ENCODE measurements around the gene HSDL1. TPM values are rescaled to one million over a fixed set of nuclear protein-coding genes. Genes with fewer than 3 reads are reported as not detected.

Gene HSDL1
- total and polyA plus RNA-seq, 2 of the 4 experiments (the other 2 are of a cell fraction) = 11.6 to 18.3 TPM

DNA sequence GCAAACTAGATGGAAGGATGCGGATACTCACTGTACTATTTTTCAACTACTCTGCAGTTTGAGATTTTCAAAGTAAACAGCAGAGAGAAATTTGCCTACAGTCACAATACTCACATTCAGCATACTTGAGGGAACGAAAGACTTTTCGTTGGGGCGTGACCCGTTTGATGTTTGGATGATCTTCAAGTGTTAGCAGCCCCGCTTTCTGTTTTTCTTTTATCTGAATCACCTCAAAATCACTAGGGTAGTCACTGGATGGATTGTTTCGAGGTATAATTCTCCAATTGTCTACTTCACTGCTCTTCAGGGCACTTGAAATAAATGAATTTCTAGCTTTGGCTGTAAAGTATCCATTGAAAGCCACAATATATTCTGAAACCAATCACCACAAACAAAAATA lies 46.0 kb downstream of the HSDL1 start:
- Histone ChIP-seq H4K8ac (ENCODE audit: low read depth in 2 of 2, low read length in 2 of 2) (no peak overlapping the region), H3K79me1 (ENCODE audit: low read depth in 1 of 2, low read length in 2 of 2) (peaks cover 25 to 59% of the 10 kb centered on the region in 2 experiments; a peak in 3 of 4 replicates), H3K4me2 (ENCODE audit: low read depth, low read length) (no peak overlapping the region), H4K20me1 (ENCODE audit: insufficient read depth, low read length) (peaks cover 46% of the 10 kb centered on the region), H3K9me3 (ENCODE audit: control insufficient read depth, insufficient read depth, low read length) (no peaks in the 10 kb centered on the region), H3K4me1 (ENCODE audit: control insufficient read depth, insufficient read depth, low read length) (peaks cover 7% of the 10 kb centered on the region), H3K9me1 (ENCODE audit: insufficient read depth, low read length) (peaks cover 5% of the 10 kb centered on the region), H3K4me3 (ENCODE audit: insufficient read depth, low read depth, low read length) (no peak overlapping the region), H2BK120ac (ENCODE audit: low read depth, low read length) (no peak overlapping the region), H3K27ac (ENCODE audit: insufficient read depth, low read length) (no peak overlapping the region), H4K5ac (ENCODE audit: low read depth, low read length) (no peak overlapping the region), H2AK9ac (replicated peaks; ENCODE audit: low read depth, low read length, poor library complexity) (no peak overlapping the region), H3K36me3 (ENCODE audit: control insufficient read depth, insufficient read depth, low read length) (peaks cover 23% of the 10 kb centered on the region), H3K14ac (replicated peaks; ENCODE audit: low read depth, low read length) (no peak overlapping the region), H3K18ac (ENCODE audit: low read depth, low read length) (no peak overlapping the region), H2BK15ac (ENCODE audit: low read depth, low read length) (no peak overlapping the region), H2BK5ac (ENCODE audit: low read depth, low read length, poor library complexity, severe bottlenecking) (no peak overlapping the region), H2AK5ac (ENCODE audit: low read depth, low read length) (no peak overlapping the region), H3K56ac (ENCODE audit: extremely low read depth, insufficient read depth, low read length) (no peak overlapping the region), H3K27me3 (ENCODE audit: control insufficient read depth, insufficient read depth, low read length) (no peaks in the 10 kb centered on the region), H3K9ac (ENCODE audit: low read depth, low read length) (no peak overlapping the region), H4K91ac (ENCODE audit: insufficient read depth, low read depth, low read length) (no peak overlapping the region), H3K4ac (ENCODE audit: low read depth, low read length) (no peak overlapping the region), H2AFZ (replicated peaks; ENCODE audit: low read length, poor library complexity) (no peak overlapping the region), H3K23ac (ENCODE audit: low read depth, low read length) (no peak overlapping the region), H2BK20ac (ENCODE audit: low read depth, low read length) (no peak overlapping the region)
- CTCF ChIA-PET = no interaction called here
- dilution Hi-C loops (cut with HindIII; ENCODE audit: low sequenced_read_pairs, unreplicated experiment) = no loop called here
- ATAC-seq (ENCODE audit: low read depth) (no peak), DNase-seq (peak; percentile 36)
- POLR2A ChIA-PET (ENCODE audit: unreplicated experiment) = no interaction called here
- intact Hi-C loops (cut with micrococcal nuclease) = loop anchor here (5.0 kb wide), 1 partner anchor 78 kb away; no protein-coding TSS in a partner anchor
- no peak for TF ChIP-seq NFE2L2 (IDR thresholded peaks at IDR 0.05; ENCODE audit: low read depth, low read length)
- TF ChIP-seq RFX5 (IDR thresholded peaks at IDR 0.05; ENCODE audit: low read depth, low read length) = no peak
- TF ChIP-seq CEBPB (IDR thresholded peaks at IDR 0.05; ENCODE audit: low read depth, low read length) = no peak
- no peak for TF ChIP-seq SMC3 (IDR thresholded peaks at IDR 0.05; ENCODE audit: low read depth, low read length)
- TF ChIP-seq MAZ (IDR thresholded peaks at IDR 0.05; ENCODE audit: borderline replicate concordance, low read depth, low read length) = no peak
- no peak for TF ChIP-seq CTCF (conservative IDR thresholded peaks at IDR 0.05; ENCODE audit: low read depth, low read length)
- TF ChIP-seq MAFK (IDR thresholded peaks at IDR 0.05; ENCODE audit: low read depth, low read length) = no peak
- no peak for TF ChIP-seq FOS (IDR thresholded peaks at IDR 0.05; ENCODE audit: low read depth, low read length)
- no peak for TF ChIP-seq RCOR1 (IDR thresholded peaks at IDR 0.05; ENCODE audit: insufficient replicate concordance, low read length)
- no peak for TF ChIP-seq CHD1 (IDR thresholded peaks at IDR 0.05; ENCODE audit: low read depth, low read length)
- no peak for TF ChIP-seq MXI1 (IDR thresholded peaks at IDR 0.05; ENCODE audit: borderline replicate concordance, low read depth, low read length)
- no peak for TF ChIP-seq BHLHE40 (IDR thresholded peaks at IDR 0.05; ENCODE audit: low read depth, low read length)
- WGBS, 2 experiments (ENCODE audit: extremely low coverage in 2 of 2, insufficient read length in 1 of 2) = no CpG with 5 or more reads among the region's 7 CpGs
- in situ Hi-C loops (cut with MboI; ENCODE audit: low sequenced_read_pairs) = no loop called here
- BruUV-seq (replicated peaks) = no TSS peak
